Bone marrow (tissue), 2 donors: ENCODE data around the gene LYPD6B.
"Not testable (repeated sequence)": the region's sequence is repeated elsewhere in the genome, so short reads cannot be mapped to it uniquely, and the experiment has no call there.

ENCODE experiments used
- DNase-seq, 2 donors: peaks; one replicate each; lab custom pipeline; 2025; lab: John Stamatoyannopoulos, UW

The LYPD6B gene

DNA sequence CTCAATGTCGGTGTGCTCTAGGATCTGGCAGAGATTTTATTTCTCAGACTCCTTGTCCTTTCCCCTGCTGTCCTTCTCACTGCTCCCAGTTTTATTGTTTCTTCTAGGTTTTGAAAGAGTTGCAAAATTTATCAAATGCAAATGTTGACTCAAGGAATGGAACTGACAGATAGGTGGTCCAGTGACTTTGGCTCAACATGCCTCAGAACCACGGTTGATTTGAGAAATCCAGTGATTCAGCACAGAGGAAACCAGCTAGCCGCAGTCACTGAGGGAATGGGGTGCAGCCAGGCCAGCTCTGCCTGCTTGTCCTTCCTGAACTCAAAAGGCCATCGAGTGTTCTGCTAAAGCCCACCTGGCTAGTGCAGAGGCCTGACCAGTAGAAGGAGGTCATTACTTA lies 166.2 kb downstream of the LYPD6B start:
- DNase-seq: no peak

DNA sequence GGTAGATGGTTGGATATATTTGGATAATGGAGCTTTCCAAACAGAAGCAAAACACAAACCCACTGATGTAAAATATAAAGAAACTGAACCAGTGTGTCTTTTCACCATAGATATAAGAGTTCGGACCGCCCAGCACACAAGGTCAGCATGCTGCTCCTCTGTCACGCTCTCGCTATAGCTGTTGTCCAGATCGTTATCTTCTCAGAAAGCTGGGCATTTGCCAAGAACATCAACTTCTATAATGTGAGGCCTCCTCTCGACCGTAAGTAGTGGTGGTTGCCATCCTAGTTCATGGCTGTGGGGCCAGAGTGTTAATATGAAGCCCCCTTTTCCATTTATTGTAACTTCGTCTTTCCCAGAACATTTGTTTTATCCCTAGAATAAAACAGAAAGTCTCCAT lies 166.6 kb downstream of the LYPD6B start:
- DNase-seq: no peak

DNA sequence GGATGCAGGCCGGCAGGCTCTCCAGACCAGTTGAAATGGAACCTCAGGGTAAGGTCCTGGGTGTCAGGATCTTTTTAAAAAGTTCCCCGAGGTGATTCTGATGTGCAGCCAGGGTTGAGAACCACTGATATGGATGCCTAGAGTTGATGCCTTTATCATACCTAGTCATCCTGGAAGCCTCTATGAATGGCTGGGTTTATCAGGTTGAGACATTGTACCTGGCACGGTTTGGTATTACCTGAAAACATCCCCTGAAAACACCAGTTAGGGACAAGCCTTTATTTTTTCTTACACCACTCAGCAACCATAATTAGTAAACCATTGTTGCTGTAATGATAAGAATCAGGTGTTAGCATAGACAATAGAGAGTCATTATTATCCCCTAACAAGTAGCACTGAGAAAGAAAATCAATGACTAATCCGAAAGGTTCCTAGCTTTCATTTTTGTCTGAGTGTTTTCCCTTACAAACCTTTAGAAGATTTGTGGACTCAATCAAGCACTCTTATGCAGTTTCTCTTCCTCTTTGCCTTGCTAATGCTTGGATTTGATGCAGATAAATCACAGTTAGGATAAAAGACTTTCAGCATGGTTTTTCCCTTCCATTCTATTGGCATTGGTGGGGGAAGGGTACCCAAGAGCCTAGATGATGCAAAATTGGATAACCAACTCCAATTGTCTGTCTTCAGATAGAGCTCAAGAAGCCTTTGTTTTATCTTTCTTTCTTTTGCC lies 175.4 kb downstream of the LYPD6B start:
- no peak for DNase-seq

DNA sequence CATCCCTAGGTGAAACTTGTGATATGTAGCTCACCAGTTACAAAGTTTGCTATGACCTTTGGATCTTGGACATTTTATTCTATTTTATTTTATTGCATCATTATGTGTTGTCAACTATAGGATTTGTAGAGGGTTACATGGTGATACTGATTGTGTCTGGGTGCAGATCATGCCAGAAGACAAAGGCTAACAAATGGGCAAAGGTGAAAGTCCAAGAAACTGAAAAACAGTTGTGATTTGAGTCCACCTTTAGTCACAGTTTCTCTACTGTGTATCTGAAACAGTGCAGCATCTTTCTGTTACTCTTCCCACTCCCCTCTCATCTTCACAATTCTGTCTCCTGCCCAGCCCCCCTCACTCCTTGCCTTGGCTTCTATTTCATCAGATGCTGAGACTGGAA lies 180.0 kb downstream of the LYPD6B start:
- no peak for DNase-seq

DNA sequence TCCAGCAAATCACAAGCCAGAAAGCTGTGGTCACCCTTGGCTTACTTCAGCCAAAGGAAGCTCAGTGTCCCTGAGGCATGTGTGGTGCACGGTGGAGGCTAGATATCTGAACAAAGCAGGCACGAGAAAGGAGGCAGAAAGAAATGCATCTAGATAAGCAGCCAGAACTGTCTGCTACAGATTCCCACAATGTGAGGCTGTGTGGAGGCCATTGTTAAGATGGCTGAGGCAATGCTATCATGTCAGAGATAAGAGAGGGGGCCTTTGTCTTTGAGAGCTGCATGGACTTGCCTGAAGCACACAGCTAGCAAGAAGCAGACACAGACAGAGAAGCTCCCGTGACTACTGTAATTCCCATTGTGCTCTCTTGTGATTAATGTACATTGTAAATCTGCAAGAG lies 181.4 kb downstream of the LYPD6B start:
- no peak for DNase-seq

DNA sequence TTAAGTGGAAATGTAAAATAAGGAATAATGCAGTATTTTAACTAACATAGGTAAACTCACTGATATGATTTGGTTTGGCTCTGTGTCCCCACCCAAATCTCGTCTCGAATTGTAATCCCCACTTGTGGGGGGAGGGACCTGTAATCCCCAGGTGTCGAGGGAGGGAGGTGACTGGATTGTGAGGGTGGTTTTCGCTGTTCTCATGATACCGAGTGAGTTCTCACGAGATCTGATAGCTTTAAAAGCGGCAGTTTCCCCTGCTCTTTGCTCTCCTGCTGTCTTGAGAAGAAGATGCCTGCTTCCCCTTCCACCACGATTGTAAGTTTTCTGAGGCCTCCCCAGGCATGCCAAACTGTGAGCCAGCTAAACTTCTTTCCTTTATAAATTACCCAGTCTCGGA lies 182.5 kb downstream of the LYPD6B start:
- no peak for DNase-seq

DNA sequence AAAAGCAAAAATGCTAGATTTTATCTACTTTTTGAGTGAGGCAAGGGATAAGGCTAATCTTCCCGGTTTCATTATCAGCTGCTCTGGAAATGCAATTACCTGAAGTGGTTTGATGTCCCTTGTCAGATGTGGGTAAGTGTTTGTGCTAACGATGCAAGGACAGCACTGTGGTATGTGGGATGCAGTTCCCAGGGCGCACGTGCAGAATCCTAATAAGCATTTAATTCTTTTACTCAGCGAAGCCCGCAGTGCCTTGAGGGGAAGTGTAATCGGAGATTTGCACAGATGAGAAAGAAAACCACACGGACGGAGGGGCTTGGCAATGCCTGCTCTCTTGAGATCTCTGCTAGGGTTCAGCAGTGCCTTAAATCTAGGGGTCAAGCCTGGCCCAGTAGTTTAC lies 183.4 kb downstream of the LYPD6B start:
- DNase-seq: no peak

DNA sequence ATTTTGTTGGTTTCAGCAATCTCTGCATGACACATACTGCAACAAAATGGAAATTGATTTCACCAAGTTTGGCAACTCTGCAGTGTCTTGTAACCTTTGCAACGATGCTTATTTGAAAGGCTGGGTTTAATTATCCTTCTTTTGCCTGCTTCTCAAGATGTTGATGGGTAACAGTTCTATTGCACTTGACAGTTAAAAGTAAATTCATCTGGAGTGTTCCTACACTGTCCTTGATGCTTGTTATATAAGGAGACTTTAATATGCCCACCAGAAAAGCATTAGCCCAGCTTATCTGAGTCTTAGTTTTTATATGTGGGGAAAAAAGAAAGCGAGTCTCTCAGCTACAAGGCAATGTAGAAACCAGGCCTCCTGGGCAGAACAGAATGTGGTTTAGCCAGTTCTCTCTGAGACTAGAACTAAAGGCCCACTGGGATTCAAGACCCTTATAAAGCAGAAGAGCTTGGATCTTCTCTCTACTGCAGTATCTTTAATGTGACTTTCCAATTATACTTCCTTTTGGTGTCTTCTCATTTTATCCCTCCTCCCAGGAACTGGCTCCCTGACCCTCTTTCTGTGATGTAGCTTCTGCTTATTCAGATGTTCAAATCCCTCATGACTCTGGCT lies 185.1 kb downstream of the LYPD6B start:
- DNase-seq: no peak

DNA sequence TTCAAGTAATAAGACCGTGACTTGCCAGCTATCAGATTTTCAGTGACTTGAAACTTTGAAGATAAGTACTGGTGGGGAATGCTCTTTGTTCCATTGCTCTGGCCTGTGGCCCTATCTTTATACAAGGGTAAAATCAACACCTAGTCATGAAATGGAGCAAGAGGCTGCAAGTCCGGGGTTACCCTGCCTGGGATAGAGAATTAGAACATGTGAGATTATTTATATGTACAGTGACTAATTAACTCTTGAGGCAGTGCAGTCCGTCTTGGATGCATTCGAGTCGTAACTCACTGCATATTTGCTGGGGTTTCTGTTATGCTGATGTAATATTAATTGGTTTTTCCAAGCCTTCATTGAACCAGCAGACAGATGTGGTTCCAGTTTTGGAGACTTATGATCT lies 186.0 kb downstream of the LYPD6B start:
- no peak for DNase-seq

DNA sequence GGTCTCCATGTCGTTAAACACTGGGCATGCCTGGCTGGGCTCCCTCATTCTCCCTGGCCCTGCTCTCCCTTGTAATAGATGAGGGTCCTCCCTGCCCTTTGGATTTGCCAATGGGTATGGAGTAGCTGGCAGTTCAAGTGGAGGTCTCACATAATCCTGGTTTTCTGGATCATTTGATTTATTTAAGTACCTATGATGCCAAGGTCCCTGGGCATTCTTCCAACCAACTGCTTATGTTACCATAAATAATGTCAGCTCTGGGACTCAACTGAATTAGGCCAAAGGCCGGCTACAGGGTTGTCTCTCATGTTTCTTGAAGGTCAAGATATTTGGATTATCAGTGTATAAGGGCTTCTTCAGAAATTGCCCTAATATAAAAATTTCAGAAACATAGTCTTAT lies 186.9 kb downstream of the LYPD6B start:
- DNase-seq: no peak

DNA sequence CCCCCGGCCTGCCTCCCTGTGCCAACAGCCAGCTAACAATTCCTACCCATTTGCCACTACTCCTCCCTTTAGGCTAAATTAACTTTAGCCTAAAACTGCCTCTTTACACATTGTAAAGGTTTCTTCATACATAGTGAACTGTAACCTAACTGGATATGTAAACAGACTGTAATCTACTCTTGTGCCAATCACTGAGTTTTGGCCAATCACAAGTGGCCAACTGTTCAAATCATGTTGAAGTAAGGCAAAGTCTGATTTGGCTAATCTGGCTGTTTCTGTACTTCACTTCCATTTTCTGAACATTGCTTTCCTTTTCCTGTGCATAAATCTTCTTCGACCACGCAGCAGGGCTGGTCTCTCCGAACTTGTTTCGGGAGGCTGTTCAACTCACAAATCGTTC lies 188.3 kb downstream of the LYPD6B start:
- no peak for DNase-seq

DNA sequence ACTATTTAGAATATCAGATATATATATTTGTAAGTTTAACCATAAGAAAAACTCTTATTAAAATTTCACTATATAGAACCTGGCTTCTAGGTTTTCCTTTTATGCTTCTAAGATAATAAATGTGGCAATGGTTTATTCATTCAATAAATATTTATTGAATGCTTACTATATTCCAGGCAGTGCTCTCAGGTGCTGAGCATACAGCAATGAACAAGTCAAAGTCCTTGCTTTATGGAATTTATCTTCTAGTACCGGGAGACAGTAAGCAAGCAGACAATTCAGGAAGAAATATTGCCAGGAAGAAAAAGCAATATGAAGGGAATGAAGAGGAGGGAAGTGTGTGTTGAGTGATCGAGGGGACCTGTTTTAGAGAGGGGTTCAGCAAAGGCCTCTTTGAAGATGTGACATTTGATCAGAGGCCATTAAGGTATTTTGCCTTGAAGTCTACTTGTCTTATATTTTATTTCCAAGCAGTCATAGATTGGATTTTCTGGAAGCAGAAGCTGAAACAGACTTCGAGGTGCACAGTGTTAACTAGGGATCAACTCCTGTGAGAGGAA lies 197.4 kb downstream of the LYPD6B start:
- DNase-seq: no peak

DNA sequence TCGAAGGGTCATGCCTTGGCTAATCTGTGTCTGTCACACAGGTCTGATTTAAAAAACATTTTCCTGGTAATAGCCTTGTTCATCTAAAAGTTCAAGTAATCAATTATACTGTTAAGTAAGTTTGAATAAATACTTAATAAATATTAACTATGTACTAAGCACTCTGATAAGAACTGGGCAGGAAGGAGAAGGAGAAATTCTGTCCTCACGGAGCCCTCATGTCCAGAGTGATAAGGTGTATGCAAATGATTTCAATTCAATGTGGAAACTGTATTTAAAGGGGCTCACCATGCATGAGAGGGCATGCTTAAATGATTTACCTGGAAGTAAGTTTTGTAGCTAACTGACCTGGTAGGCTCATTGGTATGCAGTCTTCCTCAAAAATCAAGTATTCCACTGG lies 197.9 kb downstream of the LYPD6B start:
- DNase-seq: no peak

DNA sequence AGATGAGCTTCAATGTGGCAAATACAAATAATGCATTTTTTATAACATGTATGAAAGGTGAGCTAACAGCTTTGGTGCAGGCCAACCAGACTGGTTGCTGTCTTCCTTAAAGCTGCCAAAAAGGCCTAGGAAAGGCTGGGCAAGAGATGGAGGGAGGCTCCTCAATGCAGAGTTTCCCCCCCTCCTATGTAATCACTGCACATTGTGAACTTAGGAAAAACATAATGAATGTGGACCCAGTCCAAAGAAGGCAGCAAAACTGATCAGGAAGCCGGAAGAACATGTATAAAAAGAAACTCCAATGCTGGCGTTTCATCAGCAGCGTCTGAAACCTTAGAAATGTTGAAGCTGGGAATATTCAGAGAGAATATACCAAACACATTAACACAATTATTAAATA lies 207.7 kb downstream of the LYPD6B start:
- no peak for DNase-seq

DNA sequence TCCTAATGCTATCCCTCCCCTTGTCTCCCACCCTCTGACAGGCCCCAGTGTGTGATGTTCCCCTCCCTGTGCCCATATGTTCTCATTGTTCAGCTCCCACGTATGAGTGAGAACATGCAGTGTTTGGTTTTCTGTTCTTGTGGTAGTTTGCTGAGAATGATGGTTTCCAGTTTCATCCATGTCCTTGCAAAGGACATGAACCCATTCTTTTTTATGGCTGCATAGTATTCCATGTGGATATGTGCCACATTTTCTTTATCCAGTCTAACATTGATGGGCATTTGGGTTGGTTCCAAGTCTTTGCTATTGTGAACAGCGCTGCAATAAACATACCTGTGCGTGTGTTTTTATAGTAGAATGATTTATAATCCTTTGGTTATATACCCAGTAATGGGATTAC lies 212.9 kb downstream of the LYPD6B start:
- DNase-seq: not testable (repeated sequence)

DNA sequence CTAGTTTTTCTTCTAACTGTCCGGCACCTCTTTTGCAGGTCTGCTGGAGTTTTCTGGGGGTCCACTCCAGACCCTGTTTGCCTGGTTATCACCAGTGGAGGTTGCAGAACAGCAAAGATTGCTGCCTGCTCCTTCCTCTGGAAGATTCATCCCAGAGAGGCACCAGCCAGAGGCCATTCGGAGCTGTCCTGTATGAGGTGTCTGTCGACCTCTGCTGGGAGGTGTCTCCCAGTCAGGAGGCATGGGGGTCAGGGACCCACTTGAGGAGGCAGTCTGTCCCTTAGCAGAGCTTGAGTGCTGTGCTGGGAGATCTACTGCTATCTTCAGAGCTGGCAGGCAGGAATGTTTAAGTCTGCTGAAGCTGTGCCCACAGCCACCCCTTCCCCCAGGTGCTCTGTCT lies 218.4 kb downstream of the LYPD6B start:
- DNase-seq: not testable (repeated sequence)

DNA sequence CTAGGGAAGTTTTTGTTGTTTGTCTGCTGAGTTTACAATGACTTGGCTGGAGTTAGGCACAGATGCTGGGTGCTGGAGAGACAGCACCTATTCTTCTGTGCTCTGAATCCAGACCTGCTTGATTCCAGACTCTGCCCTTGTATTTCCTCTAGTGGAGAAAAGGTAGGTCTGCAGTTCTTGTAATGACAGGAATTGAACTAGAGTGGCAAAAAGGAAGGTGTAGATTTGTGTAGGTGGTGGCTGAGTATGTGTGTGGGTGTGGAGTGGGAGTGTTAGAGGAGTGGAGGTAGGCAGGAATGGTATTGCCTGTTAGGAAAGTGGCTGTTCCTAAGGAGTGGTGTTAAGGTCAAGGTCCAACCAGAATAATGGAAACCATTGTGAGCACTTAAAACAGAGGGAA lies 220.0 kb downstream of the LYPD6B start:
- DNase-seq: no peak

DNA sequence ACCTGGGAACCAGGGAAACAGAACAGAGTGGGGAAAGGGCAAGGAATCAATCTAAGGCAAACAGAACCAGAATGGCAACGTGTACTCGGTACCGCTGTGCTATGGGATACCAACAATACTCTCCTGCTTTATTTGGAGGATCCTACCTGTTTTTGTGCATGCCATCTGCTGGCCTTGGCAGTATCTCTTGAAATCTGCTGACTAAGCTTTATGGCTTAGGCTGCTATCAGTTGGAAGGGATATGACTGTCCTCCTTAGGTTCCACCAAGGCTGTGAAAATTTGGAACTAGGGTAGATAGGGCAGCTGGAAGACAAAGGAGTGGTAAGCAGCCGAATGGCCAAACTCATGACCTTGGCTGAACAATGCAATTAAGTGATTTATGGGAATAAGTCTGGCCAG lies 220.6 kb downstream of the LYPD6B start:
- no peak for DNase-seq

DNA sequence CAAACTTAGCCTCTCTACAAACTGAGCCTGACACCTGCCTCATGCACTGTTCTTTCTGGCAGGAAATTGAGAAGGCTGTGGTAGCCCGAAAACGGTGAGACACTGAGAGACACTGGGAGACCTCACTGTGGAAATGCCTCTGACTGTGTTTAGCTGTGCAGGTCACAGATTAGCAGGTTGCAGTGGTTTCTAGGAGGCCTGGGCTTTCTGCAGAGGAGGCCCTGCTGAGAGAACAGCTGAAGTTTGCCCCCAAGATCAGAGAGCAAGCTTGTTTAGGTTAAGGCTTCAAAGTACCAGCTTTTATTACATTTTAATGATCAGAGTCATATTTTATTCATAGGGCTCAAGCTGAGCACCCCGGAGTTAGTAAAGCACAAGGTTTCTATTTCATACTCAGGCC lies 223.2 kb downstream of the LYPD6B start:
- DNase-seq: no peak
